CD14-positive monocyte (primary cell): Measurements from ENCODE around the gene LHX3. TPM values are rescaled to one million over a fixed set of nuclear protein-coding genes. Genes with fewer than 3 reads are reported as not detected.

Experiments used
- DNase-seq, 3 donors: peaks; one replicate each; pipeline ENCODE4 v3.0.0-alpha.2; 2011 to 2022
- H2AFZ ChIP-seq: 2 replicates; pipeline ENCODE4 v1.6.0; 2012; ENCODE audit warnings: mild to moderate bottlenecking, low read depth, low read length, inconsistent platforms; ENCODE audit not compliant: insufficient read depth, poor library complexity, severe bottlenecking
- H3K27ac ChIP-seq, 2 donors: 1 replicate in 1 of 2; 2 replicates in 1 of 2; pipeline ENCODE4 v1.5.1; 2012 to 2013; ENCODE audit warnings: low read length in 2 of 2, control low read depth in 1 of 2, inconsistent platforms in 1 of 2, low read depth in 1 of 2, mild to moderate bottlenecking in 1 of 2
- H3K27me3 ChIP-seq, 2 donors: one replicate each; pipeline versions ENCODE4 v1.6.0 to v1.6.1; 2011 to 2013; ENCODE audit warnings: low read length in 2 of 2; ENCODE audit not compliant: control insufficient read depth in 2 of 2, insufficient read depth in 2 of 2
- H3K36me3 ChIP-seq, 2 donors: replicated peaks in 1 of 2; 1 replicate in 1 of 2; 2 replicates in 1 of 2; pipeline versions ENCODE4 v1.5.1 to v1.6.1; 2012 to 2013; ENCODE audit warnings: low read length in 2 of 2, control low read depth in 1 of 2, inconsistent platforms in 1 of 2, mild to moderate bottlenecking in 1 of 2; ENCODE audit not compliant: insufficient read depth in 2 of 2, control insufficient read depth in 1 of 2
- H3K4me1 ChIP-seq, 2 donors: 1 replicate in 1 of 2; 2 replicates in 1 of 2; pipeline versions ENCODE4 v1.5.1 to v1.6.1; 2012 to 2013; ENCODE audit warnings: low read length in 2 of 2, control low read depth in 1 of 2, inconsistent platforms in 1 of 2, mild to moderate bottlenecking in 1 of 2, moderate library complexity in 1 of 2; ENCODE audit not compliant: insufficient read depth in 2 of 2, control insufficient read depth in 1 of 2
- H3K4me2 ChIP-seq: replicated peaks from 2 replicates; pipeline ENCODE3; 2012; ENCODE audit warnings: low read length, moderate library complexity, mild to moderate bottlenecking; ENCODE audit not compliant: poor library complexity, severe bottlenecking; ENCODE audit errors: extremely low read depth
- H3K4me3 ChIP-seq, 3 experiments: fragments of 200-600 bp in 1 of 3; sonication (generic) in 1 of 3; replicated peaks in 1 of 3; 1 replicate in 2 of 3; 2 replicates in 1 of 3; pipeline ENCODE4 v1.5.1; 2011 to 2013; ENCODE audit warnings: low read length in 3 of 3, mild to moderate bottlenecking in 3 of 3, control low read depth in 2 of 3, low read depth in 2 of 3, inconsistent platforms in 1 of 3, moderate library complexity in 1 of 3
- H3K79me2 ChIP-seq: 2 replicates; pipeline ENCODE4 v1.6.0; 2012; ENCODE audit warnings: mild to moderate bottlenecking, control low read depth, inconsistent platforms, low read length, moderate library complexity; ENCODE audit not compliant: insufficient read depth
- H3K9ac ChIP-seq: 2 replicates; pipeline ENCODE4 v1.6.0; 2017; ENCODE audit warnings: low read length, mild to moderate bottlenecking; ENCODE audit not compliant: insufficient read depth, poor library complexity, severe bottlenecking
- H3K9me3 ChIP-seq, 2 donors: replicated peaks in 1 of 2; 1 replicate in 1 of 2; 2 replicates in 1 of 2; pipeline versions ENCODE4 v1.5.1 to v1.6.1; 2012 to 2013; ENCODE audit warnings: low read length in 2 of 2, control low read depth in 1 of 2; ENCODE audit not compliant: control insufficient read depth in 1 of 2, insufficient read depth in 1 of 2
- H4K20me1 ChIP-seq: 2 replicates; pipeline ENCODE4 v1.6.0; 2012; ENCODE audit warnings: mild to moderate bottlenecking, low read length, control low read depth, moderate library complexity; ENCODE audit not compliant: insufficient read depth
- H3K27ac Mint-ChIP-seq, 7 donors: one replicate each; pipeline ENCODE4 v1.8.0; 2020; ENCODE audit warnings: mild to moderate bottlenecking in 7 of 7, mixed read lengths in 7 of 7, moderate library complexity in 6 of 7, inconsistent platforms in 2 of 7
- H3K27me3 Mint-ChIP-seq, 3 donors: one replicate each; pipeline ENCODE4 v1.8.0; 2021 to 2022; ENCODE audit warnings: low read depth in 3 of 3, mild to moderate bottlenecking in 3 of 3, mixed read lengths in 3 of 3, moderate library complexity in 3 of 3, inconsistent platforms in 1 of 3
- H3K36me3 Mint-ChIP-seq, 2 donors: one replicate each; pipeline ENCODE4 v1.8.0; 2020; ENCODE audit warnings: mixed read lengths in 2 of 2, inconsistent platforms in 1 of 2, mild to moderate bottlenecking in 1 of 2
- H3K4me1 Mint-ChIP-seq: one replicate; pipeline ENCODE4 v1.8.0; 2020; ENCODE audit warnings: mild to moderate bottlenecking, mixed read lengths
- H3K4me3 Mint-ChIP-seq, 2 donors: one replicate each; pipeline ENCODE4 v1.8.0; 2020; ENCODE audit warnings: mild to moderate bottlenecking in 2 of 2, mixed read lengths in 2 of 2, moderate library complexity in 1 of 2
- H3K9me3 Mint-ChIP-seq, 7 donors: one replicate each; pipeline ENCODE4 v1.8.0; 2020 to 2022; ENCODE audit warnings: mixed read lengths in 7 of 7, mild to moderate bottlenecking in 6 of 7, moderate library complexity in 6 of 7, inconsistent platforms in 2 of 7
- CTCF ChIP-seq: fragments of 200-600 bp; IDR thresholded peaks from one replicate; pipeline ENCODE4 v1.8.0; 2022; ENCODE audit warnings: antibody characterized with exemption, mild to moderate bottlenecking
- WGBS: methylation state at CpG from one replicate; pipeline ENCODE4 v1.1.5; 2013; ENCODE audit warnings: missing lambda C conversion rate; ENCODE audit not compliant: insufficient coverage; 5-methylcytosine and 5-hydroxymethylcytosine counted together
- intact Hi-C, 2 donors: fragments of 100-400 bp; cut with micrococcal nuclease; formaldehyde crosslinking; loops; one replicate each; pipeline versions ENCODE4 v1.15.0 to v1.15.1; 2023
- polyA plus RNA-seq, 3 donors: library from polyadenylated mRNA; depleted of rRNA in 1 of 3; unstranded in 2 of 3; stranded (reverse) in 1 of 3; fragments of 300-500 nt in 2 of 3; fragments of >200 nt in 1 of 3; fragmentation: Illumina TruSeq in 2 of 3; gene quantifications; 1 replicate in 2 of 3; 2 replicates in 1 of 3; pipeline ENCODE4 v1.2.3, GENCODE V29; 2012 to 2021

LHX3 gene
- polyA plus RNA-seq, 3 donors, result not detected

- peaks cover 0 to 10% of the 10 kb centered on the region in 2 donors for H3K9me3 ChIP-seq
- Mint-ChIP-seq H3K9me3 (peaks cover 0 to 10% (median 3%) of the 10 kb centered on the region in 7 donors), H3K36me3 (peaks cover 62 to 85% of the 10 kb centered on the region in 2 donors), H3K4me3 (no peak overlapping the region), H3K27ac (no peak overlapping the region), H3K4me1 (no peaks in the 10 kb centered on the region), H3K27me3 (peaks cover 0 to 1% (median 0%) of the 10 kb centered on the region in 3 donors)
- TF ChIP-seq CTCF, result no peak
- no peak for DNase-seq
- no peak overlapping the region for H3K9ac ChIP-seq
- H2AFZ ChIP-seq, result no peak overlapping the region
- no peak overlapping the region for H3K4me3 ChIP-seq
- peaks cover 29 to 75% of the 10 kb centered on the region in 2 donors for H3K36me3 ChIP-seq
- H3K79me2 ChIP-seq, result no peaks in the 10 kb centered on the region
- no peaks in the 10 kb centered on the region for H3K27me3 ChIP-seq
- H3K4me2 ChIP-seq, result no peak overlapping the region
- no peaks in the 10 kb centered on the region for H3K4me1 ChIP-seq
- WGBS, result over 99% methylated on average over 13 of the region's 16 CpGs
- intact Hi-C loops, result no loop called here
- no peak overlapping the region for H3K27ac ChIP-seq
- H4K20me1 ChIP-seq, result no peaks in the 10 kb centered on the region
Measured at GRCh38 chr9:136218271-136218670, 13.3 kb upstream of the LHX3 start.

- Mint-ChIP-seq H3K27ac (no peak overlapping the region), H3K4me3 (no peak overlapping the region), H3K9me3 (peaks cover 0 to 10% (median 3%) of the 10 kb centered on the region in 7 donors), H3K36me3 (peaks cover 60 to 77% of the 10 kb centered on the region in 2 donors), H3K4me1 (no peaks in the 10 kb centered on the region), H3K27me3 (peaks cover 0 to 3% (median 0%) of the 10 kb centered on the region in 3 donors)
- intact Hi-C loops, result no loop called here
- H3K36me3 ChIP-seq, result peaks cover 25 to 65% of the 10 kb centered on the region in 2 donors
- H3K79me2 ChIP-seq, result no peaks in the 10 kb centered on the region
- H4K20me1 ChIP-seq, result no peaks in the 10 kb centered on the region
- H3K27ac ChIP-seq, result no peak overlapping the region
- H3K4me3 ChIP-seq, result no peak overlapping the region
- H3K27me3 ChIP-seq, result no peaks in the 10 kb centered on the region
- no peaks in the 10 kb centered on the region for H3K4me1 ChIP-seq
- H3K9ac ChIP-seq, result no peak overlapping the region
- H3K4me2 ChIP-seq, result no peak overlapping the region
- WGBS, result 96% methylated on average over 34 of the region's 37 CpGs
- H2AFZ ChIP-seq, result no peak overlapping the region
- TF ChIP-seq CTCF, result no peak
- H3K9me3 ChIP-seq, result peaks cover 0 to 10% of the 10 kb centered on the region in 2 donors
- no peak for DNase-seq
Measured at GRCh38 chr9:136216541-136217244, 11.8 kb upstream of the LHX3 start.
